ENCODE data around the gene CD6.

- TF ChIP-seq POLR2A (IDR thresholded peaks at IDR 0.05) (no peak), CTCF (IDR thresholded peaks at IDR 0.05) (no peak)
These were observed 29.9 kb upstream of the CD6 start for GRCh38 chr11:60941371-60942119.

Data from ovary (tissue), 3 donors.